MM.1S (cell line): ENCODE results near the gene SLC22A13.
"Not testable (repeated sequence)": the region's sequence is repeated elsewhere in the genome, so short reads cannot be mapped to it uniquely, and the experiment has no call there.

ENCODE experiments used
- CTCF ChIP-seq: fragments of 300-600 bp; sonication (generic); IDR thresholded peaks from 2 replicates; pipeline ENCODE4 v1.5.1; 2016; ENCODE audit warnings: antibody characterized with exemption, low read length, mixed read lengths
- EZH2 ChIP-seq: fragments of 300-600 bp; sonication (generic); optimal IDR thresholded peaks from 2 replicates; pipeline ENCODE3; 2017; ENCODE audit warnings: low read depth, mild to moderate bottlenecking, antibody characterized with exemption, low read length, mixed read lengths

DNA sequence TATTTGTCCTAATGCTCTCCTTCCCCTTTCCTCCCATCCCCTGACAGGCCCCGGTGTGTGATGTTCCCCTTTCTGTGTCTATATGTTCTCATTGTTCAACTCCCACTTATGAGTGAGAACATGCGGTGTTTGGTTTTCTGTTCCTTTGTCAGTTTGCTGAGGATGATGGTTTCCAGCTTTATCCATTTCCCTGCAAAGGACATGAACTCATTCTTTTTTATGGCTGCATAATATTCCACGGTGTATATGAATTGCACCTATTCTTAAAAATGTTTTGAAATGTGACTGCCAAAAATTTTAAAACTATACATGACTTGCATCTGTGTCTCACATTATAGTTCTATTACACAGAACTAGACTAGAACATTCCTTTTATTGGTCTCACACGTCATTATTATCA is 55.0 kb downstream of the SLC22A13 start:
- TF ChIP-seq CTCF, EZH2: not testable (repeated sequence)
